HG02884 (cell line): ENCODE data around the gene PEMT.

Experiments
- ATAC-seq: cut with Tn5 transposase; IDR thresholded peaks from one replicate; pipeline ENCODE4 v1.9.1; 2021; ENCODE audit warnings: mild to moderate bottlenecking, moderate library complexity; ENCODE audit not compliant: unreplicated experiment

Gene PEMT

DNA sequence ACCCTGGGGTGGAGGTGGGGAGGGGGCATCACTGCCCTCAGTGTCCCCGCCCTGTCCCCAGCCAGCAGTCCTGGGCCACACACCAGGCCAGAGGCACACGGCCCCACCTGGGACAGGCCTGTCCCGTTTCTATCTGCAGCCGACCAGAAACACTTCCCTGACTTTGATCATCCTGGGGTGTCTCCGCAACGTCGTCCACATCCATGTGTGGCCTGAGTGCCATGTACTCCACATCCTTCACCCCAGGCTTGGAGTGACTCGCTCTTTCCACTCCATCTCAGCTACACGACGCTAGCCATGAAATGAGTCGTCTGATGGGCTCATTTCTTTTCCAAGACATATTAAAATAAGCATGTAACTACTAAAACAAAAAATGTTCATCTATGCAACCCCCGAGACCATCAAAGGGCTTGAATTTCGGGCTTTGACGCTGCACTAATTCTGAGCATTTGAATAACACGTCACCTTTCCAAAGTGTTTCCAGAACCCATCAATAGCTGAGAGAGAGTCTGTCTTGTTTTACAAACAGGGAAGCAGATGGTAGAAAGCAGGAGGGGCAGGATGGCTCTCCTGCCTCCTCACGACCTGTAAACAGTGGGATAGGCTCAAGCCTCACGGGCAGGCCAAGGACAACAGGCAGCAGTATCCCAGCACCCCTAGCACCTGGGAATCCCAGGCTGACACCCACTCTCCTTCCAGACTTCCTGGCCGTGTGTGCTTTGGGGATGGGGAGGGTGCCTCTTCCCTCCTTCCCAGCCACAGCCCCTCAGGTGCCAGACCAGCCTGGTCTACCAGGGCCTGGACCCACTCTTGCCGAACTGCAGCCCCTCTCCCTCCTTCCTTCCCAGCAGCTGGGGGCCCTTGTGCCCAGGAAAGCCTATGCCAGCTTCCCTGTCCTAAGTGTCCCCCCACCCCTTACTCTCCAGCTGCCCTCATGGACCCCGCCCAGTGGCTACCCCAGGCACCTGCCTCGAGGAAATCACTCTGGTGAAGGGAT lies 75.3 kb downstream of the PEMT start:
- ATAC-seq: no peak

DNA sequence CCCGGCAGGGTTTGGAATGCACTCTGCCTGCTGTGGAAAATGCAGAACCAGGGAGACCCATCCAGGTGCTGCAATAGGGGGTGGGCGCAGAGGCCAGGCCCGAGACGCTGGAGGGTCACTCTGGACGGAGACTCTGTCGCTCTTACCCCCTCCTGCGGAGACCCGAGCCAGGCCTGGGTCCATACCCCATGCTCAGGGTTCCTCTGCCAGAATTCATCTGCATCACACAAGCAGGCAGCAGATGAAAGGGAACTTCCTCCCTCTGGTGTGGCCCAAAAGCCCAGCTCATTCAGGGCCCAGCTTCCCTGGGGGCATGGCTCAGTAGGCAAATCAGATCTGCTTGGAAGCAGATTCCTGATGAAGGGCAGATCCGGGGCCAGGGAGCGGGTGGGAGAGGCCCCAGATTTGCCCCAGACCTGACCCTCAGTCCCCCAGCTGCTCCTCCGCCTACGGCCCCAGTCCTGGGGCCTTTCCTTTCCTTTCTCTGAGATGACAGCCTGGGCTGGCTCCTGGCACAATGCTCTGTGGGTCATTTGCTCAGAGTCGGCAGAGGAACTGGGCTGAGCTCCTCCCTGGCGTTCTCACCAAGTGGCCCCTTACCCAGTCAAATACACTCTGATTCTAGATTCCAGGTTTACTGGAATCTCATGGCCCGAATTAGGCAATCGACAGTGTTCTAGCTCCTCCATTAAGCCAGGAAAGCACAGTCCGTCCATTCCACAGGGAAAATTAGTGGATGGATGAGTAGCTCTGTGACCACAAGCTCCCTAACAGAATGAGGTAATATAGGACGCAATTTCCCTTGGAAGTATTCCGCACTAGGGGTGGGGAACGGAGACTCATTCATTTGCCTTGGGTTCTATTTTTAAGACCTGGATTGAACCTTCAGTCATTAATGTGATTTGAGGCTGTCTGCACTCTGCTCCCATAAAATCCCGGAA lies 76.2 kb downstream of the PEMT start:
- no peak for ATAC-seq

- ATAC-seq: no peak
Measured at GRCh38 chr17:17514361-17514992, 77.0 kb downstream of the PEMT start.

DNA sequence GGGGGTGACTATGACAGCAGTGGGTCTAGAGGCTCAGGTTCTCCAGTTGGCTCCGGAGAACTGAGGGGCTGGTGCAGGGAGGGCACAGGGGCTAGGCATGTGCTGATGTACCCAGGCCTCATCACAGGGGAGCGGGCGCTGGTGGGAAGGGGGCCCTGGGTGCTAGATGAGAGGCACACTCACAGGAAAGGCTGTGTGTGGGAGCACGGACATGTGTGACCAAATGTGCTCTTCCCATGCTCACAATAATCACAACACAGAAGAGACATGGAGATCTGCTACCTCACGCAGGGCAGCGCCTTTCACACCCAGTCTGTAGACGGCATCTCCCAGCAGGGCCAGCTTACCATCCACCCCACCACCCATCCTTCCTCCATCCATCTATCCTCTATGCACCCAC lies 77.9 kb downstream of the PEMT start:
- ATAC-seq: no peak

DNA sequence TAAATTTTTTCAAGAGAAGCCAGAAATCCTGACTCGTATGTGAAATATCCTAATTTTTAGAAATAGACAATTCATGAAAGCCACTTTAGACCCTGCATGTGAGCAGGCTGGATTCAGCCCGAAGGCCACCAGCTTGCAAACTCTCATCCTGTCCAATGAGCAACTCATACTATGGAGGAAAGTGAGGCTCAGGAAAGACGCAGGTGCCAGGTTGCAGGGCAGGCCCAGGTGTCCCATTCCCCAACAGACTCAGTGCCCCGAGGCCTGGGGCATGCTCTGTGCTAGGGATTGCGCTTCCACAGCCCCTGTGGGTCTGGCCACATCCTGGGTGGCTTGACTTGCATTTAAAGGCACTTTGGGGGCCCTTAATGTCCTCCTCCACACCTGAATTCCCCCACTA lies 78.6 kb downstream of the PEMT start:
- ATAC-seq: no peak

DNA sequence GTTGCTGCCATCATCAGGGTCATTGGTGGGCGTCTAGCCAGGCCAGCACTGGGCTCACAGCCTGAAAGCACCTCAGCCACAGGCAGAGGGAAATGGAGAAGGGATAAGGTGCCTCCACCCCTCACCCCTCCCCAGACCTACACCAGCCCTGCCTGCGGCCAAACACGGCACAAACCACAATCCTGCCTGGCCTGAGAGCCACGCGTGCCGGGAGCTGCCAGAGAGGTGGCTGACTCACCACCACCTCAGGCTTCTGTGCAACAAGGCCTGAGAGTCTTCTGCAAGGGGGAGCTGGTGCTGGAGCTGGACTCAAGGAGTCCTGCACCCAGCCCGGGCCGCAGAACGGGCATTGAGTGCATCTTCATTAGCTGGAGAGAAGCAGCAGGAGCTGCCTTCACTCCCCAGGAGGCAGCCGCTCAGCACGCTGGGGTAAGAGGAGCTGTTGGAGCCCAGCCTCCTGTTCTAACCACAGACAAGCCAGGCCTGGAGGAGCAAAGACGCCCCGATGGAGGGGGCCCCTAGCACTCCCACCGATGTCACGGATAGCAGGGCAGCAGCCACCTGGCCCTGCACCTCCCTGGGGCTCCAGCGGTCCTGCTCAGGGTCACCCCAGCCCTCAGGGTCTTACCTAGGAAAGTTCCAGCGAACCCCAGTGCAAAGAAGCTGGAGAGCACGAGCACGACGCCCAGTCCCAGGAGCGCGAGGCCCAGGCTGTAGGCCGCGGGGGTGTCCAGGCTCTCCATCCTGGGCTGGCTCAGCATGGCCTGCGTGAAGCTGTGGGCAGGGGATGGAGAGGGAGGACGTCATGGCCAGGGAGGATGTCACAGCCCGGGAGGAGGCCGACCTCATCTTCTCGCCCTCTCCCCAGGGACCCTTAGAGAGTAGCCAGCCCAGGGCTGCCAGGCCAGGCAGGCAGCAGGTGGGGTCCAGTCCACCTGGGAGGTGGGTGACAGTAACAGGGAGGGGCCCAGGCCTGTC lies 79.3 kb downstream of the PEMT start:
- ATAC-seq: no peak

- ATAC-seq: no peak
Measured at GRCh38 chr17:17511293-17511741, 80.2 kb downstream of the PEMT start.

GRCh38 chr17:17510456-17511292 lies 80.8 kb downstream of the PEMT start:
- no peak for ATAC-seq

GRCh38 chr17:17509601-17510425 lies 81.7 kb downstream of the PEMT start:
- ATAC-seq: no peak

GRCh38 chr17:17508646-17509591 lies 82.6 kb downstream of the PEMT start:
- no peak for ATAC-seq

- ATAC-seq: no peak
Measured at GRCh38 chr17:17508019-17508535, 83.4 kb downstream of the PEMT start.

DNA sequence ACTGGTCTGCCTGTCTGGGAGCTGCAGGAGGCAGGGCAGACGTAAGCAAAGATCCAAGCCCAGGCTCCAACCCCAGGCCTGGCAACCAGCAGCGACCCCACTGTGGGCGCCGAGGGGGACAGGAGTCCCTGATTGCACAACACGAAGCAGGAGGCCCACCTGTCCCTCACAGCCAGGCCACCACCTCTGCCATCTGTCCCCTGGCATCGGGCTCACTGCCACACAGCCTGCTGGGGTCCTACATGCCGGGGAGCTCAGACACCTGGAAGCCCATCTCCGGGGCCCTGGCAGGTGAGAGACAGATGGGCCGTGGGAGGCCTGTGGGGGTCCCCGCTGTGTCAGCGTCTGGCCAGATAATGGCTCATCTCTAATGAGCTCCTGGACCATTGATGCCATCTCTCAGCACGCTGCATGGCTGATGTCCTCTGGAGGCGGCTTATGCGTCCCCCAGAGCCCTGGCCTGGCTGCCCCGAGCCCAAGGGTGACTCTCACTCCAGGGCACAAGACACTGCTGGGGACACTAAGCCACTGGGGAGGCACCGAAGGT lies 84.0 kb downstream of the PEMT start:
- ATAC-seq: no peak

- no peak for ATAC-seq
Measured at GRCh38 chr17:17506893-17507464, 84.5 kb downstream of the PEMT start.

DNA sequence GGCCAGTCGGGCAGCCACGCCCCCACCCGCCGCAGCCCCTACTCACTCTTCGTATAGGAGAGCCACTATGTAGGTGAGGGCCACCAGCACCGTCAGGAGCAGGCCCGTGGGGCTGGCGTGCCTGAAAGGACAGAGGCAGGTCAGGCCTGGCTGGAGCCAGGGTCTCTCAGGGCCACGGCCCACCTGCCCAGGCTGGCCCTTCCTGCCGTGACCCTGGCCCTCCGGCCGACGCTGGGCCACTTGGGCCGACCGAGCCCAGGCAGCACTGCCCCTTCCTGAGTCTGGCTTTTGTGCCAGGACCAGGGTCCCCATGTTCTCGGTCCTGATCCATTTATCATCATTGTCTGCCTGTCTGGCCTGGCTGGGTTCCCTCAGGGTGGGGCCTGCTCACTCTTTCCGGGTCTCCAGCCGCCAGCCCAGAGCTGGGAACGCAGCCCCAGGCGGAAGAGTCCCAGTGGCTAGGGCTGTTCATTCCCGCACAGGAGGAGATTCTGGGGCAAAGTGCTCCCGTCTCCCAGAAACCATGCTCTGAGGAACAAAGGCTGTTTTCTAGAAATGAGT lies 85.2 kb downstream of the PEMT start:
- no peak for ATAC-seq

DNA sequence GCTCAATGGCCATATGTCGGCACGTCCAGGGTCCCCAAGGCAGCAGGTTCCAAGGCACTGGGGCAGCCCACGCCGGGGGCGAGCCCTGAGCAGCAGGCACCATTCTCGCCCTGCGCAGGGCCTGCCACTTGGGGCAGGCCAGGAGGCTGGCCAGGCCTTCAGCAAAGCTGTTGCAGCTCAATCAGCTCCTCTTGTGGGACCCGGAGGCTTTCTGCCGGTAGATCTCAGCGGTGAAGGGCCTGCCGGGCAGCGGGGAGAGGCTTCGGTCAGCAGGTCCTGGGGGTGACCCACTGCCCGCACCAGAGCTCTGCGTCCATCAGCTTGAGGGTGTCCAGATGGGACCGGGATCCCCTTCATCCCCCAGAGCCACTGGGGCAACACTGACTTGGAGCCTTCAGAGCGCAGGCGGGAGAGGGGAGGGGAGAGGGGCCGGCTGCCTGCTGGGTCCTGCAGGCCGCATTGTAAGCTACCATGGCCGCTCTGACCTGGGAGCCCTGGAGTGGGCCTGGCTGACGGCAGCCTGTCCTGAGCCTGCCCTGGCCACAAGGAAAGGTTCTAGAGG lies 85.8 kb downstream of the PEMT start:
- ATAC-seq: no peak
